GM19023 (cell line): ENCODE results near the gene MGAT5.

Experiments
- ATAC-seq: cut with Tn5 transposase; IDR thresholded peaks from one replicate; pipeline ENCODE4 v1.9.1; 2021; ENCODE audit warnings: mild to moderate bottlenecking, moderate library complexity; ENCODE audit not compliant: unreplicated experiment

MGAT5 gene

DNA sequence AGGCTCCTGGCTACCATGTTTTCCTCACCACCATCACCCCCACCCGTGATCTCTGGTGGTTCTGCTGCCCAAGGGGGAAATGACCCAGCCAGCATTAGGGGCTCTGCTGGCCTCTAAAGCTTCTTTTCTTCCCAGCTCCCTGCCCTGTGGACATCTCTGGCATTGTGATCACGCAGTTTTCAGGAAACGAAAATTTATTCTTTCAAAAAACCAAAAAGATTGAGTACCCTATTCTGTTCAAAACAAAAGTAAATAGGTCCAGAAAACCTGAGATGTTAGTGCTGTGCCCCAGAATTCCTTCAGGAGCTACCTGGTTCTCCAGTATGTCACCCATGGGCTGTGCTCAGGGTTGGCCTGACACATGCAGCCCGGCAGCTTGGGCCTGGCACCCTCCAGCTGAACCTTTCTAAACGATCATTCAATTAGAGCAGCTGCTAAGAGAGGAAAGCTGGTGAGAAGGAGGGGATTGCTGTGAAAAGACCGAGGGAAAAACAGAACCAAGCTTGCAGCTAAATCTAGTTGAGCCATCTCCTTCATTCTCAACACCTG is 157.5 kb downstream of the MGAT5 start:
- ATAC-seq, result no peak

DNA sequence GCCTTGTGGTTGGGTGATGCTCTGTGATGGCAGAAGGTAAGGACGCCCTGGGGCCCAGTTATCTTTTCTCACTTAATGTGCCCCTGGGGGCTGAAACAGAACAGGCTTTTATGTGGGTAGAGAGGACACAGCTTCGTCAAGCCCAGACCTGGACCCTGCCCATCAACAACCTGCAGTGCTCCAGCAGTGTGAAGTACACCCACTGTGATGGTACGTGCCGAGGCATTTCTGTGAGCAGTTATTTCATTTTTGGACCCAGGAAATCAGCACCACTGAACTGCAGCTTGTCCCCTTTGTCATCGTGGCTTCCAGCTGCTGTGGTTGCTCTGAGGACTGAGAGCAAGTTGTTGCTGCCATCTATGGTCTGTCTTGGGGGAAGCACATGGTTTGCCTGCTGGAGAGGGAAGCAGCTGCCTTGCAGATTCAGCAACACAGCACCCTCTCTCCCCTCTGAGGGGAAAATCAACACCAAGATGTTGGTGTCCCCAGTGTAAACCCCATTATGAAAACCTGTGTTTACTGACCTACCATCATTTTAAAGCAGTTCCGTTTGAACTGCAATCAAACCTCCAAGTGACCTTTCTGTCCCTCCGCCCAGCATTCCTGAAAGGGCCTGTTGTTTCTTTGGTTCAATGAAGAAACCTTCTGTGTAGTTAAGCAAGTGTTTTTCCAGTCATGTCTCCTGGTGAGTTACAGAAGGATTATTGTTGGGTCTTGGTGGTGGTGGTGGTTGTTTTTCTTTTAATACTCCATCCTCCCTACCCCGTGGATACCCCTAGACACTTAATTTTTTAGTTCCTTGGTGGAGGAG is 158.2 kb downstream of the MGAT5 start:
- ATAC-seq, result peak; percentile 99

DNA sequence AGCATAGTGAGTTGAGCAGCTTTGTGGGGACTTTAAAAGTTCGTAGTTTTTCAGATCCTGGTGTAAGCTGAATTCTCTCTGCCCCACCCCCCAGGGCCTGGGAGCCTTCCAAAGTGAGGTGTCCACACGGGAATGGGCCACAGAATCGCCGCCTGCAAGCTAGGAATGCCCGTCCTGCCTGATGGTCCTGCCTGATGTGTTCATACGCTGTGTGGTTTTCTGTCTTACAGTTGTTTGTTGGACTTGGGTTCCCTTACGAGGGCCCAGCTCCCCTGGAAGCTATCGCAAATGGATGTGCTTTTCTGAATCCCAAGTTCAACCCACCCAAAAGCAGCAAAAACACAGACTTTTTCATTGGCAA is 158.7 kb downstream of the MGAT5 start:
- no peak for ATAC-seq

DNA sequence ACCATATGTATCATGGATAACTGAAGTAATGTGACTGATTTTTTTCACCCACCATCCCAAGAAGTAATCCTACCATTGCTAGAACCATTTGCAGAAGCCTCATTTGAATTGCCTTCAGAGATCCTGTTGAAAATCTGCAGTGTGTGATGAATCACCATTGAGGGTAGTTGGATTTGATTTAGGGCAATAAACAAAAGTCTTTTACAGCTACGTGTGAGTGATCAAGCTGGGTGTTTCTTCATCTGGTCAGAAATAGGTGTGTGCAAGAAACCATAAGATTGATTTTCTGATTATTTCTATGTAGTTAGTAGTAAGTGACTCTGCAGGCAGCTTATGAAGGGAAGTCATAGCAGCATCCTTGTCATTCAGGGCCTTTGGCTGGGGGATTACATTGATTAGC is 159.6 kb downstream of the MGAT5 start:
- no peak for ATAC-seq

DNA sequence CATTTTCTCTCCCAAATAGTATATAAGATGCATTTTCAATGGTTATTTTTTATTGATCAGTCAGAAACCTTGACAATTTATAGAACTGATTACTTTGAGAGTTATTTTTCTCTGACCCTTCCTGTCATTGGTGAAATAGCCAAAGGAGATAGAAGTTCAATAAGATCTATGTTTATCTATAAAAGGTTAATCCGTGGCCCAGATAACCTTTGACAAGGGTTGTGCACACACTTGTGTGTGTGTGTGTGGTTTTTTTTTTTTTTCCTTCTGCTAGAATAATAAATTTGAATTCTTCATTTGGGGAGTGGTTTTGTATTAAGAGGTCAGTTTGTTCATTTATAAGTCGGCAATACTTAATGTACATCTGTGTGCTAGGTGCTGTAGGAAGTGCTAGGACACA is 160.0 kb downstream of the MGAT5 start:
- no peak for ATAC-seq

DNA sequence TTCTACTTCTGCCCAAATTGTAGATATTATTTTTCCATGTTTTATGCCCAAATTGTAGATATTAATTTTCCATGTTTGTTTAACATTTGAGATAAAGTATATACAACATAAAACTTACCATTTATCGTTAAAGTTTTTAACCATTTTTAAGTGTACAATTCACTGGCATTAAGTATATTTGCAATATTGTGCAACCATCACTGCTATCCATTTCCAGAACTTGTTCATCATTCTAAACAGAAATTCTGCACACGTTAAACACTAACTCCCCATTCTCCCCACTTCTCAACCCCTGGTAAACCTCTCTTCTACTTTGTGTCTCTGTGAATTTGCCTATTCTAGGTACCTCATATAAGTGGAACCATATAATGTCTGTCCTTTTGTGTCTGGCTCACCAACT is 162.1 kb downstream of the MGAT5 start:
- no peak for ATAC-seq

DNA sequence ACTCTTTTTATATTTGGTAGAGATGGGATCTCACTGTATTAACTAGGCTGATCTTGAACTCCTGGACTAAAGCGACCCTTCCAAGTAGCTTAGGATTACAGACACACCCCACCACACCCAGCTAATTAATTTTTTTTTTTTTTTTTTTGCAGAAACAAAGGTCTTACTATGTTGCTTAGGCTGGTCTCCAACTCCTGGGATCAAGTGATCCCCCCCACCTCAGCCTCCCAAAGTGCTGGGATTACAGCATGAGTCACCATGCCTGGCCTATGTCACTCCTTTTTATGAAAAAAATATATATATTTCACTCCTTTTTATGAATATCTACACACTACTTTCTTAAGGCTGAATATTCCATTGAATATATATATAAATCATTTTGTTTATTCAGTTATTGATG is 162.8 kb downstream of the MGAT5 start:
- ATAC-seq, result no peak

DNA sequence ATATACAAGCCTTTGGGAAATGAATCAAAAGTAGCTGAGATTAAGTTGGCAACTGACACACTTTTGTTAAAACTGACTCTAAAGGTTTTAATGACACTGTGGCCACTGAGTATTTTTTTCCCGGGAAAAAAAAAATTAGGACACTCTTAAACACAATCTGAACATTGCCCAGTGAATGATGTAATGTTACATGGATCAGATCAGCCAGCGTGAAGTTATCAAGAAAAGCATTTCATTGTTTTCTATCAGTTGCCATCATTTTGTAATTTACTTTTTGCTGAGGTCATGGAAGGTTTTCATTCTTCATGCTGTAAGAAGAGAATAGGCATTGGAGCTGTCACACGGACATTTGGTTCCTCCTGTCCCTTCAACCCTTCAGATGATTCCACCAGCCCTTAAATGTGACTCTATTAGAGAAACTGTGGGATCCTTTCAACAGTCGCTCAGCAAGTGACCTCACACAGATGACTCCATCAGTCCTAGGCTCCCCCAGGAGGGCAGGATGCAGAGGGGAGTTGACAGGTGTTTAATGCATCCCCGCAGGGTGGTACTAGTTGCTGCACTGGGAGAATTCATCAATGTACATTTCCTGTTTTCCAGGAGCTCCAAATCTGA is 164.2 kb downstream of the MGAT5 start:
- ATAC-seq, result no peak

DNA sequence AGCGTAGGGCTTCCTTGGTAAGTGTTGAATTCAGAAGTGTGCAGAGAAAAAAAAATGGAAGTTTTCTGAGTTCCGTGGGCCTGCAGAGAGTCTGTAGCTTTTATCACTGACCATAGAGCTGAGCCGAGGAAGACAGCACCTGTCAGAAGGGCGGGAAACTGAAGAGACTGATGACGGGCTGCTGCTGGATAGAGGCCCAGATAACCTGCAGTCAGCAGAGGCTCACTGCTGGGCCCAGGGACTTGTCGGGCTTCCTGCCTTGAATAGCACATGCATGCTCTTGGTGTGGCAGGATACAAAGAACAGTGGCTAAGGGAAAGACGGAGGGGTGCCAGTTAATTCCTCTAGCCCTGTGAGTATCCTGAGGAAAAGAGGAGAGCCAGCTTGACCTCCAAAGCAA is 166.4 kb downstream of the MGAT5 start:
- no peak for ATAC-seq

DNA sequence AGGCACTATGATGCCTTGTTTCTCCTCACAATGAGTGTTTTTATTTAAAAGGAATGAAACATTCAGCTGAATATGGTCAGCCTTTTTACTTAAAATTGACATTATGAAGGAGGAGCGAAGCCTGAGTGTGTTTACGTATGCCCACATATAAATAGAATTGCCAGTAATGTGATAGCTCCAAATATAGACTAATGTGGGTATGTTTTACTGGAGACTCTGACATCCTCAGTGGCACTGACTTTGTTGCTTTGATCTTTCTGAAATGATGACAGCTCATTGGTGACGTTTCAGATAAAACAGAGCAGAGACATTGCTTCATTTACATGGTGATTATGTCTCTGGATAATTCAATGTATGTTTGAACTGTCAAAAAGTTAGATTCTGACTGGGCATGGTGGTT is 167.0 kb downstream of the MGAT5 start:
- ATAC-seq, result no peak

DNA sequence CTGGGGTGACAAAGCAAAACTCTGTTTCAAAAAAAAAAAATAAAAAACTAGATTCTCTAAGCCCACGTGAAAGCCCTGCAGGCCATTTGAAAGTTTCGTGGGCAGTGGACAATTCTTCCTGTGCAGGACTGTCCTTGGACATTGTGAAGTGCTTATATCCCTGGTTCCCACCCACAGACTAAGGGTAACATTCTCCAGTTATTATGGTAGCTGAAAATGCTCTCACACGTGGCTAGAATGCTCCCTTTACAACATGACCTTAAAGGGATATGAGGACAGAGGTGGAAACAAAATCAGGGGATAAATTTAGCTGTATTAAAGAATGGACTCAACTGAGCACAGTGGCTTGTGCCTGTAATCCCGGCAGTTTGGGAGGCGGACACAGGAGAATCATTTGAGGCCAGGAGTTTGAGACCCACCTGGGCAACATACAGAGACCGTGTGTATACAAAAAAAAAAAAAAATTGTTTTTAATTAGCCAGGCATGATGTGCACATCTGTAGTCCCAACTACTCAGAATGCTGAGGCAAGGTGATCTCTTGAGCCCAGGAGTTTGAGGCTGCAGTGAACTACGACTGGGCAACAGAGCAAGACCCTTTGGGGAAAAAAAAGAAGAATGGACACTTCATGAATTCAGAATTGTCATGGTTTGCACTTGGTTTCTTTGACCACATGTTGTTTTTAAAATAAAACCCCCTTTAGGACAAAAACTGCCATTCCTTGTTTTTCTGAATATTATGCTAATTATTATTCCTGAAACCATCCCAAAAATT is 167.9 kb downstream of the MGAT5 start:
- no peak for ATAC-seq

DNA sequence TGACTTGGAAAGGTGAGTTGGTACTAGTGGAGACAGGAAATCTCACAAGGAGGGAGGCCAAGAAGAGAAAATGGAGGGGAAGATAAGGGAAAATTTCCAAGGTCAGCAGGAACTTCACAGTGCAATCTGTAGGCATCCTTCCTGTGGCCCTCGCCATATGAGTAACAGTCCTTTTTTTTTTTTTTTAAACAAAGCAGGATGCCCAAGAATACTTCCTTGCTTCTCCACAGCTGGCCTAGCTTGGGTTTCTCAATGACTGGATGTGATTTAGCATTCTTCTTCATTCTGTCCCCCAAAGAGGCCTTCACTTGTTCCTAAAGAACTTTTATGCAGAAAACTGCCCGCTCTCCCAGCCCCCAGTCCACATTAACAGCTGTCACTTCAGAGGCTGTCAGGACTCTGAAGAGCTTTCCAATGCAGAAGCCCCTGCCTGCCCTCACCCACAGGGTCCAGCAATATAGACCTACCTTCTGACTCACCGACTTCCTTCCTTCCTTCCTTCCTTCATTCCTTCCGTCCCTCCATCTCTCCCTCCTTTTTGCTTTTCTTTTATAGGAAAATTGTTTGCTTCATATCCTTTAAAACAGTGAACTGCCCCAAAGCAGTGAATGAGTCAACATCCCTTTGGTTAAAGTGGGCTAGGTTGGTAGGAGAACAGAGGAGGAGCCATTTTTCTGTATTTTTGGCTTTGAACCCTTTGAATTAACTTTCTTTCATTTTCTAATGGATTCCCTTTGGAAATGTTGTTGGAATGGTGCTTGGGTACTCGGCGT is 172.0 kb downstream of the MGAT5 start:
- no peak for ATAC-seq

DNA sequence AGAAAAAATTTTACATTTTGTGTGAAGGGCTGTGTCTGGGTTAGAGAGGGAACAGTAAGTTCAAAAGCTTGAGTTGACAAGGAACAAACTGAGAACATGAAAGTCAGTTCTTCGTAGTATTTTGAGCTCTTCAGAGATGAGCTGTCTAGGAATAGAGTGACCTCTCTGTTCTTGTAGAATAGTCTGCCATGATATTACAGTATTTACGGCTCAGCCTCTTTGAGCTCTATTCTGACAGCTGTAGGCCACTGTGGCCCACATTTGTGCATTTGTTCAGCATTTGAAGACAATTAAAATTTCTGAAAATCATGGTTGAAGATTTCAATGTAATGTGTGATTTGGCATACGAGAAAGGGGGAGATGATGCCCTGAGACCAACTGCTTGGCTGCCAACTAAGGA is 172.8 kb downstream of the MGAT5 start:
- ATAC-seq, result no peak

DNA sequence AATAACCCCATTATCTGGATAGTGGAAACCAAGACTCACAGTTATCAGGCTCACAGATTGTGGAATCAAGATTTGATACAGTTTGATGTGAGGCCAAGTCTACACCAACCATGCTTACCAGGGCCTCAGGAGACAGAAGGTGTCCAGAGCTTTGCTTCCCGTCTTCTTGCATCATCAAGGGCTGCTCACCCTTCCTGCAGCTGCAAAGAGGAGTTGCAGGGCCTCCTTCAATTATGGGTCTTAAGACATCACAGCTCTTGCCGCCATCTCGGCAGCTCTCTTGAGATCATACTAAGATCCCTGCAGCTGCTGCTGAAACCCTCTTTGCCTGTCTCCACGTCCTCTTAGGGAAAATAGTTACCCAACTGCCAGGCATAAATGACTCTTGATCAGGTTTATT is 176.0 kb downstream of the MGAT5 start:
- ATAC-seq, result no peak

DNA sequence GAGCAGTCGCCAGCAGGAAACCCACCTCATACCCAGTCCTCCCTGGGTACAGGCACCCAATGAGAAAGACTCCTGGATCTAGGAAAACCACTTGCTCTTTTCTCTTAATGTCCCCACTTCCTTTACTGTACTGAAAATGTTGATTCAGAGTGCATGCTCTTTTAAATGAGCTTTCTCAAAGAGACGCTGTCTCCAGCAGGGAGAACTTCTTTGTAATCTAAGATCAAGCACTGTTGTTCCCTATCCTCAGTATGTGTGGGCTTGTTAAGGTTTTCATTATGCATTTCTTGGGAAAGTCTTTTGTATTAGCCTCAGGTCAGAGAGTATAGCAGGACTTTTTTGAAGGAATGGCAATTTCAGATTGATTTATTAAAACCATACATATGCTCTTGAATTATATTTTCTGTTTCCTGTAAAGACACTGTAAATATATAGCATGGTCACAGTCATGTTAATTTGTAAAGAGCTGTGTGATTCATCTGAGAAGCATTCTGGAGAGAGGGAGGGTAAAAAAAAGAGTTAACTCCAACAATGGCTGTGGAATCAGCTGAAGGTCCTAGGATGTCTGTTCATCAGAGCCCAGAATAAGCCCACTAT is 178.1 kb downstream of the MGAT5 start:
- no peak for ATAC-seq

DNA sequence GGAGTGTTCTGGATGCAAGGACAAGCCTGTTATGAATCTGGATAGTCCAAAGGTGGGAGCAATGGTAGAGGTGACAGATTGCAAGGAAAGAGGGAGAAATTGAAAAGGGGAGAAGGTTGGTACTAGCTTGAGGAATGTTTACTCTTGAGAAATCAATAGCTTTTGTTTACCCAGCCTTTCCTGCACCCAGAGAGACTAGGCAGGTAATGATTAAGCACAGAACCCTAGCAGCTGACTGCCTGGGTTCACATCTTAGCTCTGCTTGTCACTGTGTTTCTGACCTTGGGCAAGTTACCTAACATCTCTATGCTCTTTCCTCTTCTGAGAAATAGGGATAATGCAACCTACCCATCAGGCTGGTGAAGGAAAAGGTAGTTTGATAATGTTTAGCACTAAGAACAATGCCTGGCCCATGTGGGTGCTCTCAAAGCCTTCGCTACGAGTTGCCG is 178.6 kb downstream of the MGAT5 start:
- ATAC-seq, result no peak

DNA sequence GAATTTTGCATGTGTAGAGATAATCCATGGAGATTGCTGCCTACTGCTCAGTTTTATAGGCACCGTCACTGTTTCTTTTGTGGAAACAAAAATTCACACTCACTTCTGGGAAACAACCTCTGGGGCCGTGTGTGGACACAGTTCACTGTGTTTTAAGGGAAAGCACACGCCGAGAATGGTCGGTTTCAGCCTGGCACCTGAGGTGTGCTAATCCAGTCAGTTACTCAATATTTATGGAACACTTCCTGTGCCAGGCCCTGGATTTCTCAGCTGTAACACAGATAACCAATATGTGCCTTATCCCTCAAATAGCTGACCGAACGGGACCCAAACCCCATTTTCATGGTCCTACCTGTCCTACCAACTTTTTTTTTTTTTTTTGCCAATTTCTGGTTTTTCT is 179.6 kb downstream of the MGAT5 start:
- ATAC-seq, result no peak

DNA sequence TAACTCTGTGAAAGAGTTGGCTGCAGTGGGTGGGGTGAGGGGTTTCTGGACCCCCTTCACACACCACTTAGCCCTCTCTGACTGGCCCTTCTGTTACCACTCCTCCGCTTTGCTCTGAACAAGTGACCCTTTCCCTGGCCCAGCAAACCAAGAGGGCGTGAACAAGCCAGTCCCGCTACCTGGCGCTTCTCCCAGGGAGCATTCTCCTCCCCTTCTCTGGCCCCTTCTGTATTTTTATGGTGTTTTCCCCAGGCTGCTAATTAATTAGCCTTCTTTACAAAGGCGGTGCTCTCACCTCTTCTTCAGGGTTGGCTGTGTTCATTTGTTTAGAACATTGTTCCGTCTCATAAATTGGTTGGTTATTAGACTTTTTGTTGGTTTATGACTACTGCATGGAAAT is 180.1 kb downstream of the MGAT5 start:
- no peak for ATAC-seq

DNA sequence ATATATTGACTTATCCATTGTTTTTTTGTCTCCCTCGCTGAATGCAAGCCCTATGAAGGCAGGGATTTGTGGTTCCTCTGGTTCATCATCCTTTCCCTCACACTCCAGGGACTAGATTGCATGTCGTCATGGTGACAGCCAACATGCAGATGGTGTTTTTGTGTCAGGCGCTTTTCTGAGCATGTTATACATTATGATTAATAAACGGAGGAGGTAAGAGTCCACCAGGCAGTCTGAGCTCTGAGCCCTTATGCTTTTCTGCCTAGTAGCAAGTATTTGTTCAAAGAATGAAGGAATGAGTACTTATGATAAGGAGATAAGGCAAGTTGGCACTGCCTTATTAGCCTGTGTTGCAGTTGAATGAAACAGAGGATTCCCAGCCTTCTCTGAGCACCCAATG is 181.6 kb downstream of the MGAT5 start:
- no peak for ATAC-seq

DNA sequence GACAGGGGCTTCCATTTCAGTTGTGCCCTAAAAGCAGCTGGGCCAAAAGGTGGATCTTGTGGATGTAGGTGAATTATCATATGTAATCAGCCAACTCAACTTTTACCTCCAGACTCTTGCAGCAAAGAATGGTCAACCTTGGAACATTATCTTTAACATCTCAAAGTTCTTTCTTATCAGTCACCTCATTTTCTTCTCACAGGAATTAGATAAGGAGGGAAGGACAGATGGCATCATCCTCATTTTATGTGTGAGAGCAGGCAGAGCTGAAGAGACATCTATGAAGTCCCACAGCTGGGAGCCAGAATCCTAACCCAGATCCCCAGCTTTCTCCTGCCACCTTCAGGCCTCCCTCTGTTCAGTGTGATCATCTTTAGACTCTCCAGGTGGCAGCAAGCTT is 182.1 kb downstream of the MGAT5 start:
- ATAC-seq, result no peak

DNA sequence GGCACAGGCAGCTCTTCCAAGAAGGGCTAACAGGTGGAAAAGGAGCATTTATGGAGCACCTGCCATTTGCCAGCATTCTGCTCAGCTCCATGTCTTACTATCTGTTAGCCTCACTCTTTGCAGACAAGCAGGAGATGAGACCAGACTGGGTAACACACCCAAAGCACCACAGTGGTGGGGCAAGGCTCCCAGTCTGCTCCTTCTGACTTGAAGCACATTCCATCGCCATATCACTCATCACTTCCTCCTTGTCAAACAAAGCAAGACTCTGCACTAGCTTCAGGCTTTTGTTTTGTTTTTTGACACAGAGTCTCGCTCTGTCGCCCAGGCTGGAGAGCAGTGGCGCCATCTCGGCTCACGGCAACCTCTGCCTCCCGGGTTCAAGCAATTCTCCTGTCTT is 182.8 kb downstream of the MGAT5 start:
- ATAC-seq, result no peak
